Endothelial cell of umbilical vein (primary cell): Measurements from ENCODE around the gene IL3. TPM values are rescaled to one million over a fixed set of nuclear protein-coding genes. Genes with fewer than 3 reads are reported as not detected.

Experiments used
- BruUV-seq: library from RNA; stranded (reverse); fragments of 400-500 nt; replicated peaks from 2 replicates; lab custom pipeline; 2021; lab: Mats Ljungman, UMichigan
- CTCF ChIA-PET: fragments of 300-600, 350-600 bp; sonication (Branson Sonifier 250); formaldehyde crosslinking; loops from one replicate; lab custom pipeline; 2021; ENCODE audit warnings: antibody characterized with exemption, inconsistent platforms; lab: Charles Lee
- POLR2A ChIA-PET: fragments of 300-600, 350-600 bp; sonication (Branson Sonifier 250); formaldehyde crosslinking; loops from one replicate; lab custom pipeline; 2021; ENCODE audit warnings: antibody characterized with exemption, inconsistent platforms; lab: Charles Lee
- DNase-seq: peaks from one replicate; pipeline ENCODE4 v3.0.0-alpha.2; 2011; ENCODE audit warnings: low read depth, low spot score
- FAIRE-seq: peaks from 2 replicates; lab custom pipeline; 2011; peaks lifted over from hg19 to GRCh38; lab: Jason Lieb, UNC
- H2AFZ ChIP-seq: 2 replicates; pipeline ENCODE4 v1.6.0; 2012; ENCODE audit warnings: low read depth, low read length, control low read depth, inconsistent platforms
- H3K27ac ChIP-seq: 2 replicates; pipeline ENCODE4 v1.5.1; 2011; ENCODE audit warnings: low read depth, mild to moderate bottlenecking, control low read depth, low read length, moderate library complexity; ENCODE audit not compliant: insufficient read depth
- H3K27me3 ChIP-seq, 2 experiments: 2 replicates each; pipeline versions ENCODE4 v1.6.0 to v1.6.1; 2011; ENCODE audit warnings: low read length in 2 of 2, mixed read lengths in 1 of 2; ENCODE audit not compliant: control insufficient read depth in 2 of 2, insufficient read depth in 2 of 2
- H3K36me3 ChIP-seq, 2 experiments: 2 replicates in 1 of 2; 3 replicates in 1 of 2; pipeline ENCODE4 v1.5.1; 2011; ENCODE audit warnings: low read length in 2 of 2, mild to moderate bottlenecking in 1 of 2, moderate library complexity in 1 of 2; ENCODE audit not compliant: control insufficient read depth in 2 of 2, insufficient read depth in 2 of 2; ENCODE audit errors: extremely low read depth in 1 of 2
- H3K4me1 ChIP-seq: 3 replicates; pipeline ENCODE4 v1.5.1; 2011; ENCODE audit warnings: mild to moderate bottlenecking, low read length; ENCODE audit not compliant: control insufficient read depth, insufficient read depth; ENCODE audit errors: extremely low read depth
- H3K4me2 ChIP-seq: 2 replicates; pipeline ENCODE4 v1.6.1; 2011; ENCODE audit warnings: low read length, control low read depth, mixed read lengths; ENCODE audit not compliant: insufficient read depth
- H3K4me3 ChIP-seq, 3 experiments: fragments of 200-600 bp in 1 of 3; sonication (generic), shearing (Covaris generic) in 1 of 3; replicated peaks in 1 of 3; 2 replicates each; pipeline ENCODE4 v1.5.1; 2011 to 2016; ENCODE audit warnings: control low read depth in 3 of 3, low read length in 3 of 3, mild to moderate bottlenecking in 2 of 3, inconsistent platforms in 1 of 3, low read depth in 1 of 3, moderate library complexity in 1 of 3; ENCODE audit not compliant: insufficient read depth in 1 of 3
- H3K79me2 ChIP-seq: 2 replicates; pipeline ENCODE4 v1.6.0; 2012; ENCODE audit warnings: low read length, inconsistent platforms; ENCODE audit not compliant: control insufficient read depth, insufficient read depth
- H3K9ac ChIP-seq: replicated peaks from 2 replicates; pipeline ENCODE3; 2011; ENCODE audit warnings: low read length, control low read depth; ENCODE audit not compliant: insufficient read depth; ENCODE audit errors: extremely low read depth
- H3K9me1 ChIP-seq: replicated peaks from 3 replicates; pipeline ENCODE4 v1.6.0; 2011; ENCODE audit warnings: mild to moderate bottlenecking, low read length; ENCODE audit not compliant: control insufficient read depth, insufficient read depth; ENCODE audit errors: extremely low read depth
- H3K9me3 ChIP-seq: replicated peaks from 2 replicates; pipeline ENCODE4 v1.5.1; 2012; ENCODE audit warnings: low read length, inconsistent platforms; ENCODE audit not compliant: control insufficient read depth, insufficient read depth
- H4K20me1 ChIP-seq: replicated peaks from 2 replicates; pipeline ENCODE3; 2011; ENCODE audit warnings: mild to moderate bottlenecking, low read length; ENCODE audit not compliant: control insufficient read depth, insufficient read depth; ENCODE audit errors: extremely low read depth
- FOS ChIP-seq: IDR thresholded peaks from 2 replicates; pipeline ENCODE4 v1.6.1; 2011; ENCODE audit warnings: mild to moderate bottlenecking, low read length, moderate library complexity, borderline replicate concordance; ENCODE audit not compliant: insufficient read depth
- GATA2 ChIP-seq: IDR thresholded peaks from 2 replicates; pipeline ENCODE4 v1.7.0; 2011; ENCODE audit warnings: low read depth, mild to moderate bottlenecking, moderate library complexity, mixed read lengths, low read length; ENCODE audit not compliant: insufficient read length, insufficient read depth
- JUN ChIP-seq: IDR thresholded peaks from 2 replicates; pipeline ENCODE4 v1.6.1; 2011; ENCODE audit warnings: borderline replicate concordance, low read depth; ENCODE audit not compliant: insufficient read length, insufficient read depth
- POLR2A ChIP-seq: IDR thresholded peaks from 2 replicates; pipeline ENCODE4 v1.6.1; 2012; ENCODE audit warnings: low read depth, mild to moderate bottlenecking, control low read depth, low read length
- POLR2AphosphoS5 ChIP-seq: IDR thresholded peaks from 2 replicates; pipeline ENCODE4 v1.6.1; 2012; ENCODE audit warnings: low read depth, mild to moderate bottlenecking, control low read depth, low read length, moderate library complexity; ENCODE audit not compliant: insufficient read depth
- dilution Hi-C: fragments of 300-500 bp; cut with MboI; formaldehyde crosslinking; loops from one replicate; pipeline ENCODE4 v1.15.0; 2019; ENCODE audit warnings: low sequenced_read_pairs; ENCODE audit not compliant: extremely low pct_ligation_motif_present
- intact Hi-C: fragments of 100-400 bp; cut with micrococcal nuclease; formaldehyde crosslinking; loops from one replicate; pipeline ENCODE4 v1.10.0; 2022
- polyA plus RNA-seq, 4 experiments: library from polyadenylated mRNA; depleted of rRNA in 3 of 4; stranded (reverse) in 3 of 4; unstranded in 1 of 4; fragments of >200 nt; gene quantifications; 2 replicates each; pipeline versions ENCODE4 v1.2.1 to v1.2.3, GENCODE V29; 2011 to 2012; ENCODE audit warnings: missing spikeins in 1 of 4
- total RNA-seq: library from RNA; stranded (reverse); gene quantifications from 2 replicates; pipeline ENCODE4 v1.2.3, GENCODE V29; 2021

Gene IL3
- total and polyA plus RNA-seq, 2 donors (not counting 3 experiments of a cell fraction or from before 2014, with no cell fraction given): not detected

GRCh38 chr5:132103332-132103951 is 43.0 kb downstream of the IL3 start:
- dilution Hi-C loops (no loop called here), intact Hi-C loops (loop anchor here (1.0 kb wide), 2 partner anchors 17 to 39 kb away; no protein-coding TSS in a partner anchor)
- TF ChIP-seq POLR2A (no peak), POLR2AphosphoS5 (no peak), GATA2 (peak; percentile 89), FOS (peak; percentile 73)
- POLR2A ChIA-PET: no interaction called here
- Histone ChIP-seq H3K79me2 (no peaks in the 10 kb centered on the region), H3K9ac (peak overlapping the region; percentile 11), H3K4me3 (no peak overlapping the region), H3K9me1 (no peaks in the 10 kb centered on the region), H3K27ac (peak overlapping the region; percentile 78), H3K27me3 (peaks cover 0 to 4% of the 10 kb centered on the region in 2 experiments), H2AFZ (no peak overlapping the region), H3K36me3 (no peaks in the 10 kb centered on the region), H3K9me3 (no peaks in the 10 kb centered on the region), H3K4me1 (peaks cover 17% of the 10 kb centered on the region), H4K20me1 (no peaks in the 10 kb centered on the region), H3K4me2 (peak overlapping the region; percentile 50)
- peak; percentile 88 for FAIRE-seq
- CTCF ChIA-PET: interaction anchor here (0.7 to 1.3 kb wide), 2 partner anchors 30 to 38 kb away, joined by 3 read pairs; partner anchors contain the start of gene CSF2
- BruUV-seq: no TSS peak
- DNase-seq: peak; percentile 95

- Histone ChIP-seq H3K4me1 (peaks cover 17% of the 10 kb centered on the region), H4K20me1 (no peaks in the 10 kb centered on the region), H3K27me3 (peaks cover 0 to 4% of the 10 kb centered on the region in 2 experiments), H2AFZ (no peak overlapping the region), H3K4me3 (no peak overlapping the region), H3K9ac (no peak overlapping the region), H3K4me2 (no peak overlapping the region), H3K9me3 (no peaks in the 10 kb centered on the region), H3K79me2 (no peaks in the 10 kb centered on the region), H3K27ac (no peak overlapping the region), H3K36me3 (no peaks in the 10 kb centered on the region), H3K9me1 (no peaks in the 10 kb centered on the region)
- intact Hi-C loops: loop anchor here (1.0 kb wide), 2 partner anchors 18 to 40 kb away; no protein-coding TSS in a partner anchor
- no TSS peak for BruUV-seq
- peak; percentile 15 for FAIRE-seq
- ChIA-PET CTCF (interaction anchor here (1.3 kb wide), 1 partner anchor 31 kb away, joined by 3 read pairs; the partner anchor contains the start of gene CSF2), POLR2A (interaction anchor here (1.0 kb wide), 1 partner anchor 18 kb away, joined by 3 read pairs; no protein-coding TSS in a partner anchor)
- DNase-seq: peak; percentile 14
- dilution Hi-C loops: no loop called here
- TF ChIP-seq JUN (no peak), POLR2AphosphoS5 (no peak)
Measured at GRCh38 chr5:132103969-132104391, 43.5 kb downstream of the IL3 start.
